Right lobe of liver (tissue), 6 donors: Measurements from ENCODE around the gene PALM3. TPM values are rescaled to one million over a fixed set of nuclear protein-coding genes. Genes with fewer than 3 reads are reported as not detected.
A peak's percentile ranks its signal among the peaks of the same experiment; 100 is the strongest.
"Not testable (repeated sequence)": the region's sequence is repeated elsewhere in the genome, so short reads cannot be mapped to it uniquely, and the experiment has no call there.

Experiments
- ATAC-seq, 4 donors: fragments of 200-7000 bp; cut with Tn5 transposase; one replicate each; pipeline ENCODE4 v1.9.1; 2020; ENCODE audit warnings: mild to moderate bottlenecking in 4 of 4, moderate library complexity in 4 of 4
- DNase-seq, 3 donors: peaks; one replicate each; pipeline ENCODE4 v3.0.0-alpha.2; 2020
- H3K27ac ChIP-seq, 3 donors: fragments of 200-600 bp; one replicate each; pipeline ENCODE4 v1.8.0; 2022
- H3K27me3 ChIP-seq, 2 donors: fragments of 200-600 bp; one replicate each; pipeline ENCODE4 v1.8.0; 2022
- H3K36me3 ChIP-seq, 4 donors: fragments of 200-600 bp; sonication (generic) in 1 of 4; one replicate each; pipeline versions ENCODE4 v1.5.1 to v1.8.0; 2017 to 2022; ENCODE audit warnings: control low read depth in 1 of 4
- H3K4me1 ChIP-seq, 4 donors: fragments of 200-600 bp; sonication (generic) in 1 of 4; one replicate each; pipeline versions ENCODE4 v1.5.1 to v1.8.0; 2017 to 2022; ENCODE audit warnings: control low read depth in 1 of 4
- H3K4me3 ChIP-seq, 3 donors: fragments of 200-600 bp; one replicate each; pipeline ENCODE4 v1.8.0; 2022
- H3K9me3 ChIP-seq, 4 donors: fragments of 200-600 bp; sonication (generic) in 1 of 4; one replicate each; pipeline versions ENCODE4 v1.5.1 to v1.8.0; 2017 to 2022; ENCODE audit warnings: control low read depth in 1 of 4
- POLR2A ChIP-seq: fragments of 450-650 bp; IDR thresholded peaks from one replicate; pipeline ENCODE4 v1.6.1; 2017; ENCODE audit warnings: antibody characterized with exemption, mild to moderate bottlenecking
- WGBS: methylation state at CpG from one replicate; pipeline ENCODE4 v1.1.6; 2018; ENCODE audit warnings: low coverage, low lambda C conversion rate; ENCODE audit not compliant: insufficient coverage; ENCODE audit errors: missing lambda C conversion rate; 5-methylcytosine and 5-hydroxymethylcytosine counted together
- intact Hi-C, 2 donors: fragments of 100-400 bp; cut with DNase I; formaldehyde crosslinking; loops; one replicate each; pipeline versions ENCODE4 v1.11.2 to v1.14.1; 2022
- total RNA-seq, 6 experiments: library from RNA; depleted of rRNA in 2 of 6; stranded (reverse); fragments of >200 nt in 2 of 6; fragmentation: NEBNext Ultra II Directional in 3 of 6; extraction: Animal tissue kit (Norgen Biotek cat#: 25700) in 3 of 6; gene quantifications; one replicate each; pipeline versions ENCODE4 v1.1.0 to v1.2.4, GENCODE V29; 2016 to 2023
- TF ChIP-seq, protein P1 (sequence below), 4 donors: fragments of 200-600 bp in 3 of 4; fragments of 450-650 bp in 1 of 4; IDR thresholded peaks; one replicate each; pipeline versions ENCODE4 v1.5.1 to v1.8.0; 2016 to 2022; ENCODE audit warnings: antibody characterized with exemption in 4 of 4, mild to moderate bottlenecking in 2 of 4
- donor health status: DM: no; HTN: yes; CAD: no.
- donor health status: DM: no; HTN: no; CAD: no.
- donor health status: DM: no; HTN: no; CAD: no.
- donor health status: DM: no; HTN: yes; CAD: no.
- donor health status: DM: no; HTN: yes; CAD: no.

The PALM3 gene
- total RNA-seq, 6 experiments from 2014 or later, result 5.3 to 33.9 (median 17.0) TPM

DNA sequence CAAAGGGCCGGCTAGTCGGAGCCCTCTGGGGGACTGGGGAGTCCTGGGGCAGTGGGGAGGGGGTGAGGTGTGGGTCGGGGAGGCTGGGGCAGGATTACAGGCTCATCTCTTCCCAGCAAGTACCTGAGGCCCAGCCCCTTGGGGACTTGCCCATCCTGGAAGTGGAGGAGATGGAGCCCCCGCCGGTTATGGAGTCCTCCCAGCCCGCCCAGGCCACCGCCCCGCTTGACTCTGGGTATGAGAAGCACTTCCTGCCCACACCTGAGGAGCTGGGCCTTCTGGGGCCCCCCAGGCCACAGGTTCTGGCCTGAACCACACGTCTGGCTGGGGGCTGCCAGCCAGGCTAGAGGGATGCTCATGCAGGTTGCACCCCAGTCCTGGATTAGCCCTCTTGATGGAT is 9.9 kb downstream of the PALM3 start:
- Histone ChIP-seq H3K9me3 (no peaks in the 10 kb centered on the region), H3K36me3 (peaks cover 0 to 13% (median 5%) of the 10 kb centered on the region in 4 donors), H3K4me1 (no peaks in the 10 kb centered on the region), H3K4me3 (no peak overlapping the region), H3K27ac (no peak overlapping the region), H3K27me3 (no peaks in the 10 kb centered on the region)
- WGBS, result 40% methylated on average over 1 of the region's 9 CpGs
- DNase-seq (no peak), ATAC-seq (peak in 1 of 4 donors; percentile 20)
- TF ChIP-seq POLR2A, result no peak
- TF ChIP-seq, protein P1, sequence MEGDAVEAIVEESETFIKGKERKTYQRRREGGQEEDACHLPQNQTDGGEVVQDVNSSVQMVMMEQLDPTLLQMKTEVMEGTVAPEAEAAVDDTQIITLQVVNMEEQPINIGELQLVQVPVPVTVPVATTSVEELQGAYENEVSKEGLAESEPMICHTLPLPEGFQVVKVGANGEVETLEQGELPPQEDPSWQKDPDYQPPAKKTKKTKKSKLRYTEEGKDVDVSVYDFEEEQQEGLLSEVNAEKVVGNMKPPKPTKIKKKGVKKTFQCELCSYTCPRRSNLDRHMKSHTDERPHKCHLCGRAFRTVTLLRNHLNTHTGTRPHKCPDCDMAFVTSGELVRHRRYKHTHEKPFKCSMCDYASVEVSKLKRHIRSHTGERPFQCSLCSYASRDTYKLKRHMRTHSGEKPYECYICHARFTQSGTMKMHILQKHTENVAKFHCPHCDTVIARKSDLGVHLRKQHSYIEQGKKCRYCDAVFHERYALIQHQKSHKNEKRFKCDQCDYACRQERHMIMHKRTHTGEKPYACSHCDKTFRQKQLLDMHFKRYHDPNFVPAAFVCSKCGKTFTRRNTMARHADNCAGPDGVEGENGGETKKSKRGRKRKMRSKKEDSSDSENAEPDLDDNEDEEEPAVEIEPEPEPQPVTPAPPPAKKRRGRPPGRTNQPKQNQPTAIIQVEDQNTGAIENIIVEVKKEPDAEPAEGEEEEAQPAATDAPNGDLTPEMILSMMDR (IDR thresholded peaks at IDR 0.05), result no peak
- intact Hi-C loops, result loop anchor here in 1 of 2 donors (10.0 kb wide), 1 partner anchor 167 kb away; no protein-coding TSS in a partner anchor

GRCh38 chr19:14050961-14051360 is 10.9 kb downstream of the PALM3 start:
- intact Hi-C loops, result loop anchor here in 1 of 2 donors (10.0 kb wide), 1 partner anchor 166 kb away; no protein-coding TSS in a partner anchor
- H3K27me3 ChIP-seq, DNase-seq, H3K27ac ChIP-seq, H3K9me3 ChIP-seq, H3K4me3 ChIP-seq, ATAC-seq, H3K36me3 ChIP-seq, H3K4me1 ChIP-seq: not testable (repeated sequence)
- 94% methylated on average over 10 of the region's 11 CpGs for WGBS

DNA sequence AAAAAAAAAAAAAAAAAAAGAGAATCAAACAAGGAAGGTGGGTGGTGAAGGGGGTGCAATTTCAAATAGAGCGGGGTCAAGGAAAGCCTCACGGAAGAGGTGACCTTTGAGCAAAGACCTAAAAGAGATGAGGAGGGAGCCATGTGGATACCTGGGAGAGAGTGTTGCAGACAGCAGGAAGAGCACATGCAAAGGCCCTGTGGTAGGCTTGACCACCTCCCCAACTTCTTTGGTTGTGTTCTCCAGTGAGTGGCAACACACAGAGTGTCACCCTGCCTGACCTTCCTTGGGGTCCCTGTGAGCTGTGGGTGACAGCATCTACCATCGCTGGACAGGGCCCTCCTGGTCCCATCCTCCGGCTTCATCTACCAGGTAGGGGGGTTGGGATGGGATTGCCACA is 11.4 kb downstream of the PALM3 start:
- Histone ChIP-seq H3K27me3 (no peaks in the 10 kb centered on the region), H3K9me3 (no peaks in the 10 kb centered on the region), H3K27ac (no peak overlapping the region), H3K4me1 (no peaks in the 10 kb centered on the region), H3K4me3 (no peak overlapping the region), H3K36me3 (peaks cover 0 to 5% (median 0%) of the 10 kb centered on the region in 4 donors)
- DNase-seq, result no peak
- ATAC-seq, result no peak
- intact Hi-C loops, result loop anchor here in 1 of 2 donors (10.0 kb wide), 1 partner anchor 166 kb away; no protein-coding TSS in a partner anchor
- 96% methylated on average over 2 of the region's 4 CpGs for WGBS
- TF ChIP-seq, protein P1 (IDR thresholded peaks at IDR 0.05), result no peak
- no peak for TF ChIP-seq POLR2A

GRCh38 chr19:14048443-14049153 is 13.3 kb downstream of the PALM3 start:
- peak; percentile 81 to 92 (median 86) for ATAC-seq

DNA sequence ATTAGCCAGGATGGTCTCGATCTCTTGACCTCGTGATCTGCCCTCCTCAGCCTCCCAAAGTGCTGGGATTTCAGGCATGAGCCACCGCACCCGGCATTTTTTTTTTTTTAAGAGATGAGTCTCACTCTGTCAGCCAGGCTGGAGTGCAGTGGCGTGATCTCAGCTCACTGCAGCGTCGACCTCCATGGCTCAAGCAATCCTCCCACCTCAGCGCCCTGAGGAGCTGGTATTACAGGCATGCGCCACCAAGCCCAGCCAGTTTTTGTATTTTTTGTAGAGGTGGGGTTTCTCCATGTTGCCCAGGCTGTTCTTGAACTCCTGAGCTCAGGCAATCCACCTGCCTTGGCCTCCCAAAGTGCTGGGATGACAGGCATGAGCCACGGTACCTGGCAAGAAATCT is 14.0 kb downstream of the PALM3 start:
- not testable (repeated sequence) for H3K4me1 ChIP-seq, H3K27ac ChIP-seq, H3K27me3 ChIP-seq, H3K9me3 ChIP-seq, H3K36me3 ChIP-seq, H3K4me3 ChIP-seq, DNase-seq, ATAC-seq
- intact Hi-C loops, result loop anchor here in 1 of 2 donors (10.0 kb wide), 1 partner anchor 163 kb away; no protein-coding TSS in a partner anchor
- 95% methylated on average over 8 of the region's 10 CpGs for WGBS

More at GRCh38 chr19:14048443-14049153, 13.3 kb downstream of the PALM3 start:
- no peaks in the 10 kb centered on the region for H3K27me3 ChIP-seq
- H3K4me1 ChIP-seq, result no peaks in the 10 kb centered on the region
- H3K36me3 ChIP-seq, result no peaks in the 10 kb centered on the region
- TF ChIP-seq POLR2A, result no peak
- TF ChIP-seq, protein P1 (IDR thresholded peaks at IDR 0.05), result peak; percentile 58 to 93 (median 84)
- H3K27ac ChIP-seq, result no peak overlapping the region
- 63% methylated on average over 7 of the region's 8 CpGs for WGBS
- H3K4me3 ChIP-seq, result no peak overlapping the region
- H3K9me3 ChIP-seq, result no peaks in the 10 kb centered on the region
- intact Hi-C loops, result loop anchor here in 1 of 2 donors (10.0 kb wide), 1 partner anchor 164 kb away; no protein-coding TSS in a partner anchor
- peak in 2 of 3 donors; percentile 47 to 62 for DNase-seq
